WTC11 (cell line): ENCODE measurements around the gene IDUA. TPM values are rescaled to one million over a fixed set of nuclear protein-coding genes. Genes with fewer than 3 reads are reported as not detected.

ENCODE experiments used
- ATAC-seq: fragments of 200-7000 bp; cut with Tn5 transposase; 2 replicates; pipeline ENCODE4 v1.10.0; 2021; ENCODE audit warnings: mild to moderate bottlenecking, moderate library complexity
- CTCF ChIA-PET: fragments of 300-600 bp; sonication (Branson Sonifier 250); formaldehyde crosslinking; loops from one replicate; lab custom pipeline; 2021; ENCODE audit warnings: antibody characterized with exemption; lab: Charles Lee
- POLR2A ChIA-PET: fragments of 350-600 bp; sonication (Branson Sonifier 250); formaldehyde crosslinking; loops from one replicate; lab custom pipeline; 2021; ENCODE audit warnings: antibody characterized with exemption; lab: Charles Lee
- DNase-seq: peaks from one replicate; pipeline ENCODE4 v3.0.0; 2021; ENCODE audit warnings: low spot score
- H3K27ac Mint-ChIP-seq: 2 replicates; pipeline ENCODE4 v1.8.0; 2021; ENCODE audit warnings: mixed read lengths
- H3K27me3 Mint-ChIP-seq: 2 replicates; pipeline ENCODE4 v1.8.0; 2021; ENCODE audit warnings: low read depth, mild to moderate bottlenecking, moderate library complexity, mixed read lengths
- H3K36me3 Mint-ChIP-seq: 2 replicates; pipeline ENCODE4 v1.8.0; 2021; ENCODE audit warnings: mixed read lengths
- H3K4me1 Mint-ChIP-seq: 2 replicates; pipeline ENCODE4 v1.8.0; 2022; ENCODE audit warnings: mixed read lengths
- H3K4me3 Mint-ChIP-seq: 2 replicates; pipeline ENCODE4 v1.8.0; 2021; ENCODE audit warnings: mild to moderate bottlenecking, moderate library complexity, mixed read lengths
- H3K9me3 Mint-ChIP-seq: 2 replicates; pipeline ENCODE4 v1.8.0; 2021; ENCODE audit warnings: mixed read lengths
- ATF2 ChIP-seq: sonication (generic); formaldehyde crosslinking; IDR thresholded peaks from 2 replicates; pipeline ENCODE4 v1.8.1; 2022; ENCODE audit warnings: low read depth, missing genetic modification reagents, borderline replicate concordance
- ATF6 ChIP-seq: sonication (generic); formaldehyde crosslinking; IDR thresholded peaks from 2 replicates; pipeline ENCODE4 v1.8.1; 2023; ENCODE audit warnings: mild to moderate bottlenecking, missing genetic modification reagents
- E2F1 ChIP-seq: sonication (generic); formaldehyde crosslinking; IDR thresholded peaks from 2 replicates; pipeline ENCODE4 v1.8.0; 2022; ENCODE audit warnings: mild to moderate bottlenecking, missing genetic modification reagents
- ESRRA ChIP-seq: sonication (generic); formaldehyde crosslinking; IDR thresholded peaks from 2 replicates; pipeline ENCODE4 v1.8.1; 2022; ENCODE audit warnings: mild to moderate bottlenecking, missing genetic modification reagents, borderline replicate concordance
- FOXK1 ChIP-seq: sonication (generic); formaldehyde crosslinking; IDR thresholded peaks from 2 replicates; pipeline ENCODE4 v1.8.0; 2022; ENCODE audit warnings: mild to moderate bottlenecking, moderate library complexity, missing genetic modification reagents
- FOXP1 ChIP-seq: sonication (generic); formaldehyde crosslinking; IDR thresholded peaks from 2 replicates; pipeline ENCODE4 v1.8.0; 2022; ENCODE audit warnings: missing genetic modification reagents, mild to moderate bottlenecking, moderate library complexity, borderline replicate concordance
- FOXP4 ChIP-seq: sonication (generic); formaldehyde crosslinking; IDR thresholded peaks from 2 replicates; pipeline ENCODE4 v1.8.0; 2022; ENCODE audit warnings: mild to moderate bottlenecking, missing genetic modification reagents
- JAZF1 ChIP-seq: fragments of 250-450 bp; sonication (Bioruptor Pico); IDR thresholded peaks from 2 replicates; pipeline ENCODE4 v1.9.0; 2021; ENCODE audit warnings: moderate library complexity, mild to moderate bottlenecking, inconsistent platforms
- NR1H2 ChIP-seq: sonication (generic); formaldehyde crosslinking; IDR thresholded peaks from 2 replicates; pipeline ENCODE4 v1.9.0; 2021; ENCODE audit warnings: mild to moderate bottlenecking, moderate library complexity, missing genetic modification reagents
- NR3C1 ChIP-seq: sonication (generic); formaldehyde crosslinking; conservative IDR thresholded peaks from 2 replicates; pipeline ENCODE4 v1.8.1; 2023; ENCODE audit warnings: low read depth, mild to moderate bottlenecking, missing genetic modification reagents
- RELA ChIP-seq: sonication (generic); formaldehyde crosslinking; IDR thresholded peaks from 2 replicates; pipeline ENCODE4 v1.8.1; 2022; ENCODE audit warnings: missing genetic modification reagents, mild to moderate bottlenecking, borderline replicate concordance
- RORB ChIP-seq: fragments of 250-450 bp; sonication (Bioruptor Pico); IDR thresholded peaks from 2 replicates; pipeline ENCODE4 v1.9.0; 2021; ENCODE audit warnings: mild to moderate bottlenecking
- SOX15 ChIP-seq: fragments of 250-450 bp; sonication (Bioruptor Pico); IDR thresholded peaks from 2 replicates; pipeline ENCODE4 v1.9.0; 2021; ENCODE audit warnings: mild to moderate bottlenecking
- ZNF219 ChIP-seq: sonication (generic); formaldehyde crosslinking; IDR thresholded peaks from 2 replicates; pipeline ENCODE4 v1.8.0; 2023; ENCODE audit warnings: missing genetic modification reagents, mild to moderate bottlenecking, borderline replicate concordance
- ZNF232 ChIP-seq: sonication (generic); formaldehyde crosslinking; IDR thresholded peaks from 2 replicates; pipeline ENCODE4 v1.8.0; 2022; ENCODE audit warnings: mild to moderate bottlenecking, missing genetic modification reagents
- ZNF532 ChIP-seq: fragments of 250-450 bp; sonication (Bioruptor Pico); IDR thresholded peaks from 2 replicates; pipeline ENCODE4 v1.9.0; 2021; ENCODE audit warnings: mild to moderate bottlenecking, borderline replicate concordance
- total RNA-seq: library from RNA; stranded (reverse); gene quantifications from 3 replicates; pipeline ENCODE4 v1.2.3, GENCODE V29; 2021
- TF ChIP-seq, protein P1 (sequence below): sonication (generic); formaldehyde crosslinking; IDR thresholded peaks from 2 replicates; pipeline ENCODE4 v1.8.0; 2022; ENCODE audit warnings: mild to moderate bottlenecking, missing genetic modification reagents
- TF ChIP-seq, protein P2 (sequence below): fragments of 250-450 bp; sonication (Bioruptor Pico); conservative IDR thresholded peaks from 2 replicates; pipeline ENCODE4 v1.9.0; 2021; ENCODE audit warnings: mild to moderate bottlenecking
- TF ChIP-seq, protein P3 (sequence below): sonication (generic); formaldehyde crosslinking; IDR thresholded peaks from 2 replicates; pipeline ENCODE4 v1.8.1; 2023; ENCODE audit warnings: mild to moderate bottlenecking, missing genetic modification reagents, moderate library complexity
- TF ChIP-seq, protein P4 (sequence below): fragments of 250-450 bp; sonication (Bioruptor Pico); IDR thresholded peaks from 2 replicates; pipeline ENCODE4 v1.9.0; 2021; ENCODE audit warnings: moderate library complexity, mild to moderate bottlenecking, inconsistent platforms, borderline replicate concordance

Gene IDUA
- total RNA-seq, 1 experiment from 2014 or later, result 8.7 TPM

- TF ChIP-seq FOXP1 (no peak), ZNF219 (CRISPR knock-in tag) (no peak), RORB (CRISPR knock-in tag) (no peak)
- TF ChIP-seq, protein P1, sequence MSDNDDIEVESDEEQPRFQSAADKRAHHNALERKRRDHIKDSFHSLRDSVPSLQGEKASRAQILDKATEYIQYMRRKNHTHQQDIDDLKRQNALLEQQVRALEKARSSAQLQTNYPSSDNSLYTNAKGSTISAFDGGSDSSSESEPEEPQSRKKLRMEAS (CRISPR knock-in tag), result no peak
Measured at GRCh38 chr4:1035510-1035909, 48.7 kb downstream of the IDUA start (continued).

DNA sequence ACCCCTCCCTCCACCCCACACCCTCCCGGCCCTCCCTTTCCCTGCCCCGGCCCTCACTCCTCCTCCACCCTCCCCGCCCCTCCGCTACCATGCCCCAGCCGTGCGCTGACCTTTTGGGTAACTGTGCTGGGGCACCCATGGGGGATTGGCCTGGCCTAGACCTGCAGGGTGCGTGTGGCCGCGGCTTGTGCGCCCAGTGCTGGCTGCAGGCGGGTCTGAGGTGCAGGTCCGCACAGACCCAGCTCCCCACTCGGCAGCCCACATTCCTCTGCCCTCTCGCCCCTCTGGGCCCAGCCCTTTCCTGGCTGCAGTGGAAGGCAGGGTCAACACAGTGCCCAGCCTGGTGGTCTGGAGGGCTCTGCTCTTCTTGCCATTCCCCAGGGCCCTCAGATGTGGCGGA, 49.3 kb downstream of the IDUA start:
- TF ChIP-seq ATF2 (no peak), NR1H2 (no peak), JAZF1 (CRISPR knock-in tag) (no peak), NR3C1 (CRISPR knock-in tag) (no peak), FOXP4 (CRISPR knock-in tag) (no peak), ESRRA (CRISPR knock-in tag) (no peak), ATF6 (CRISPR knock-in tag) (no peak), FOXK1 (CRISPR knock-in tag) (no peak), ZNF532 (no peak), SOX15 (CRISPR knock-in tag) (no peak), RORB (CRISPR knock-in tag) (no peak), RELA (CRISPR knock-in tag) (no peak), ZNF232 (CRISPR knock-in tag) (no peak), E2F1 (CRISPR knock-in tag) (no peak)
- TF ChIP-seq, protein P2, sequence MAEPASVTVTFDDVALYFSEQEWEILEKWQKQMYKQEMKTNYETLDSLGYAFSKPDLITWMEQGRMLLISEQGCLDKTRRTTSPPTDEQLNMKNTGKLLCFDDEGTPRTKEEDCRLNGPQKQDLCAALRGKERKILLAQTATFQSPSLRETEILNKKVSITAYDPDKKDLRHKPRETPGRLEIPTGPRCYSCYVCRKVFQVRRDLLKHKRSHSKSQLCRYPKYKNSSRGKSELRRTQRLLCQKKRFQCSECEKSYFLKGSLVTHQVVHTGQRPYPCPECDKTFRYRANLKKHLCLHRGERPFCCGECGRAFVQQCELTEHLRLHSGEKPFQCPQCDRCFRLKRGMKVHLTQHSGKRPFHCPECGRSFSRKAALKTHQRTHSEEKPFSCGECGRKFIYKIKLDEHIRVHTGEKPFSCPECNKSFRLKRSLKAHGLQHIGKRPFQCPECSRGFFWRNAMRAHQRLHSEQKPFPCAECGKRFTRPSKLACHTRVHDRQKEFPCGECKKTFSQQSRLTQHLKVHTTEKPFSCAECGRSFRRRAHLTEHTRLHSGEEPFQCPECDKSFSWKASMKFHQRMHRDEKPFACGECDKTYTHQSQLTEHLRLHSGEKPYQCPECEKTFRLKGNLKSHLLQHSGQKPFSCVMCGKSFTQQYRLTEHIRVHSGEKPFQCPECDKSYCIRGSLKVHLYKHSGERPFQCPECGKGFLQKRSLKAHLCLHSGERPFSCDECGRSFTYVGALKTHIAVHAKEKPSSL, result no peak
- TF ChIP-seq, protein P3, sequence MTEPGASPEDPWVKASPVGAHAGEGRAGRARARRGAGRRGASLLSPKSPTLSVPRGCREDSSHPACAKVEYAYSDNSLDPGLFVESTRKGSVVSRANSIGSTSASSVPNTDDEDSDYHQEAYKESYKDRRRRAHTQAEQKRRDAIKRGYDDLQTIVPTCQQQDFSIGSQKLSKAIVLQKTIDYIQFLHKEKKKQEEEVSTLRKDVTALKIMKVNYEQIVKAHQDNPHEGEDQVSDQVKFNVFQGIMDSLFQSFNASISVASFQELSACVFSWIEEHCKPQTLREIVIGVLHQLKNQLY (CRISPR knock-in tag), result no peak
- TF ChIP-seq, protein P4, sequence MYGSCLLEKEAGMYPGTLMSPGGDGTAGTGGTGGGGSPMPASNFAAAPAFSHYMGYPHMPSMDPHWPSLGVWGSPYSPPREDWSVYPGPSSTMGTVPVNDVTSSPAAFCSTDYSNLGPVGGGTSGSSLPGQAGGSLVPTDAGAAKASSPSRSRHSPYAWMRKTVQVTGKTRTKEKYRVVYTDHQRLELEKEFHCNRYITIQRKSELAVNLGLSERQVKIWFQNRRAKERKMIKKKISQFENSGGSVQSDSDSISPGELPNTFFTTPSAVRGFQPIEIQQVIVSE (CRISPR knock-in tag), result no peak
- Mint-ChIP-seq H3K9me3 (no peaks in the 10 kb centered on the region), H3K27me3 (no peaks in the 10 kb centered on the region), H3K27ac (no peak overlapping the region), H3K4me1 (no peaks in the 10 kb centered on the region), H3K4me3 (no peak overlapping the region), H3K36me3 (no peaks in the 10 kb centered on the region)
- ChIA-PET POLR2A (no interaction called here), CTCF (interaction anchor here (1.3 to 1.4 kb wide), 2 partner anchors 26 to 49 kb away, joined by 3 to 5 read pairs; no protein-coding TSS in a partner anchor)
- no peak for DNase-seq
- ATAC-seq, result no peak
